T1000 (cell line): ENCODE data around the gene SALL1.

Experiments used
- DNase-seq: peaks from one replicate; lab custom pipeline; 2025; ENCODE audit warnings: mixed read lengths; lab: John Stamatoyannopoulos, UW

Gene SALL1

DNA sequence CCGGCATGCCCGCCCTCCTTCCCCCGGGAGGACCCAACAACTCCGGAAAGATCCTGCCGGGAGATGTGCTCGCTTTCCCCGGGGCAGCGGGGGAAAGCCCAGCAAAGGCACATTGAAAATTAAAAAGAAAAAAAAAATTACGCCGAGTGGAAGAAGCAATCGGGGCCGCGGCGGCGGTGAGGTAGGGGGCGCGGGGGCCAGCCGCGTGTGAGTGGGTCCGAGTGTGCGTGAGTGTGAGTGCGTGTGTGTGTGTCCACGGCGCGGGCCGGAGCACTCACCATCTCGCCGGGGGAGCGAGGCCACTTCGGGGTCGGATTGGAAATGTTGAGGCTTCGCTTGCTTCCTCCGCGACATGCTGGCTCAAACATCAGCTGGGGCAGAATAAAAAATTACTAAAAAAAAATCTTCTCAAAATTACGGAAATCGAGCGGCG is at the start of gene SALL1:
SALL1 (minus strand) TSS at position 383 of the 433 bp plus-strand sequence; CDS start at position 354, 29 bp downstream.
- no peak for DNase-seq

DNA sequence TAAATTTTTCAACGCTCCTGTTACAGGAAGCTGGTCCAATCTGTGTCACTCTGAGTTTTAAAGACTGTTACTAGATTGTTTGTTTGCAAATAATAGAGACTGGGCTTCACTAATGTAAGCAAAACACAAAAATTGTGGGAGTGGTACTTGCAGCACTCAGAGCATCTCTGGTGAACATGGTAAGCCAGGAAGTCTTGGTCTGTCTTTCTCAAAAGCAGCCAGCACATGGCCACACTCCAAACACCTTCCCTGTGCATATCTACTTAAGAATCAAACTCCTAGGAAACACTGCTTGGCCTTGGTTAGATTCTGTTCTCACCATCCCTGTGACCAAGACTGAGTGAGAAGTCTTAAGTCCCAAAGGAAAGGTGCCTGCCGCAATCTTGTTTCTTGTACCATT is 49.7 kb upstream of the SALL1 start:
- no peak for DNase-seq

DNA sequence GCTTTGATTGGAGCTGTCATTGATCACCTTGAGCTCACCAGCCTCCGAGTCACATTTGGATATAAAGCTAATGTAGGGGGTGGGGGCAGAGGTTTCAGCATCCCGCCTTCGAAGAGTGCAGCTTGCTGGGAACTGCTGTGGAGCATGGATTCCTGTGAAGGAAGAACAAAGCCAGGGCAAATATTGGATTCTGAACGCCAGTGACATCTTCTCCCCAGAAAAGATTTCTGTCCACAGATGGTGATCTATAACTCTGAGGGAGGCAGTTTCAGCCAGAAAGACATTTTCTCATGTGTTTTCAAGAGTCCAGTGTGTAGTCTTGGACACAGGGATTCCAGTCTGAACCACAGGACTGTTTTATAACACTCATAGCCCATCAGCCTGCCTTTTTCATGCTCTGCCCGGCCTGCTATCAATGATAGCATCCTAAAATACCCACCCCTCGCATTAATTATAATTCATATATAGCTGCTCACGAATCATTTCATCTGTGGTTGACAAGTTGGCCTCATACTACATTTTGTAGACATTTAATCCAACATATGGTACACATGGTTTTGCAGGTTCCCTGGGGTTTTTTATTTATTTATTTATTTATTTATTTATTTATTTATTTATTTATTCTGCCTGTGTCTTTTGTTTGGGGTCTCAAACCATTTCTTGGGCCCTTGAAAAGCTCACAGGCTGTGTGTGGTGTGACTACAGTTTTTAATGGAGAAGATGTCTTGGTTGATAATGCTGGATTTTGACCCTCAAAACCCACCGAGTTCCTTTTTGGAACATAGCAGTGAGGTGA is 47.1 kb upstream of the SALL1 start:
- DNase-seq: no peak

DNA sequence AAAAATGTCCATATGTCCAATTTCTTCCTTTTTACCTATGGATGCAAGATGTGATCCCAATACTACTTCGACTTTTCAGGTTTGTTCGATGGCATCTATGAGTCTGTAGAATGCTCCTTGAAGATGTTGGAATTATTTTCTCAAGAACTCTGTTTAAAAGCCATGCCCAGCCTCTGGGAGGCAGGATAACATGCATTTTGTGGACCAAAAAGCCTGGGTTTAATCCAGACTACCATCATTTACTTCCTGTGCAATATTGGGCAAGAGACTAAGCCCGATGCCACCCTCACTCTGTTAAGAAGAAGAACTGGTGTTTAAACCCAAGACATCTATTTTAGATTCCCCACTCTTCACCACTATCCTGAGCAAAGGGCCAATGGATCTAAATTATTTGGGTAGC is 42.8 kb upstream of the SALL1 start:
- DNase-seq: no peak

DNA sequence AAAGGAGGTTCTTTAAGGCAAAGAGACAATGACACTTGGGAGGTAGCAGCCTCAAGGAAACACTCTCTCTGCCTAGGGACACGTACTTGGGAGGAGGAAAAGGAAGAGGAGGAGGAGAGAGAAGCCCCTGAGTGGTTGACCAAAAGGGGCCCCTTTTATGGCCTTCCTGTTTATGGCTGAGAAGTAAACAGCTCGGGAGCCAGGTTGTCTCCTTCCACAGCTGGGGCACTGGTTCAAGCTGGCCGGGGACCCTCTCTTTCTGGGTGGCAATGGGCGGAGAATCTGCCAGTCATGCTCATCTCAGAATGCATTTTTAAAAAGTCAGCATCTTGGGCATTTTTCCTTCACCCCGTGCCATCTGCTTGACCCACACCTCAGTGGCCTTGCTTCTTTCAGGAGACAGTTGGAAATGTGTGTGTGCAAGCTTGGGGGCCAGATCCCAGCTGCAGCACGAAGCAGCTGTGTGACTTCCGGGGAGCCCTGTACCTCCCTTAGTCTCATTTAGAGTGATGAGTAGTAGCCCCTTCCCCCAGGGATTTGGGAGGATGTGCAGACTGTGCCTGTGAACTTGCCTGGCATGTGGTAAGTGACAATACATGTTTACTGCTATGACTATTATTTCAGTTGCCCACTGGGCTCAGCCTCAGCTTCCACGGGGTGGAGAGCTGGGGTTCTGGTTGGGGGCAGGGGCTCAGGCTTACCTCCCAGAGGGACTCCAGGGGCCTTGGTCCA is 33.8 kb upstream of the SALL1 start:
- DNase-seq: no peak

DNA sequence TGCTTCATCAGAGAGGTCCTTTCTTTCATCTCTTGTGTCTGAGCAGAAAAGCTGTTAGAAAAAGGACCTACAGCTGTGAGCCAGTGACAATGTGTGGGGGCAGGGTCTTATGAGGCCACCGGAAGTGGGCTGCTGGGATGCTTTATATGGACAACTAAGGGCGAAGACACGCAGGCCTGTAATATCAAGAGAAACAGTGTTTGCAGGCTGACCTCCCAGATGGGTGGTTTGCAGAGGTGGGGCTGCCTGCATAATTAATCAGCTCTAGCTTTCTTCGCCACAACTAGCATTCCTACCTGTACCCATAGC is 30.4 kb upstream of the SALL1 start:
- no peak for DNase-seq

DNA sequence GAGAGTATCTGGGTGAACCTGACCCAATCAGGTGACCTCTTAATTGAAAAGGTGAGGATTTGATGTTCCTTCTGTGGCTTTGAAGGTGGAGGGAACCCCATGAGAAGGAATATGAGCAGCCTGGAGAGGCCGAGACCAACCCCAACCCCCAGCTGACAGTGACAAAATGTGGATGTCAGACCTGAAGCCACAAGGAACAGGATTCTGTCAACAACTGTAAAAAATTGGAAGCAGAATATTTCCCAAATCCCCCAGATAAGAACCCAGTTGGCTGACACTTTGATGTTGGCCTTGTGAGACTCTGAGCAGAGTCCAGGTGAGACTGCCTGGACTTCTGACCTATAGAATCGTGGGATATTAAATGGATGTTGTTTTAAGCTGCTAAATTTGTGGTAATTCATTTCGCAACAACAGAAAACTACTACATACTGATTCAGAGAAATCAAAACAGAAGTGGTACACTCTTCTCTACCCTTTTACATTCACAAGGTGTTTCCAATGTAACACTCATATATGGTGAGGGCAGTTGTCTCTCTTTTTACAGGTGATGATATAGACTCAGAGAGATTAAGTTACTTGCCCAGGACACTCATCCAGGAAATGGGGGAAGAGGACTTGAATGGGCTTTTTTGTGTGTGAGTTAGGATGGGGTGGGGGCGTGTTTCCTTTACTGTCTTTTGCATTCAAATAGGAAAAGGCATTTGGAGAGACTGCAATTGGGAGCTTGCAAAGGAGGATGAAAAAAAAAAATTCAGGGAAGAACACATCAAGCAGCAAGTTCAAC is 29.8 kb upstream of the SALL1 start:
- DNase-seq: no peak

DNA sequence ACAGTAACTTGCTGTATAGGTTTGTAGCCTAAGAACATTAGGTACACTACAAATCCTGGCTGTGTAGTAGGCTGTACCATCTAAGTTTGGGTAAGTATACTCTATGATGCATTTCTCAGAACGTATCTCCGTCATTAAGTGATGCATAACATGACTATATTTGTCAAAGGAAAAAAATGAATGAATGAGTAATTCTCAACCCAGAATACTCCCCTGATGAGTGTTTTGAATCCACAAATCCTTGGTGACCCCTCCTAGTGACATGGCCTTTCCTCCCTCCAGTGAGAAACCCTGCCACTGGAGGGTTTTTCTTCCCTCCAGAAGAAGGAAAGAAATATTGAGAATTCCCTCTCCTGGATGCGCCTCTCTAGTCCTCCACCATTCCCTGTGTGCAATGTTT is 24.0 kb upstream of the SALL1 start:
- no peak for DNase-seq

DNA sequence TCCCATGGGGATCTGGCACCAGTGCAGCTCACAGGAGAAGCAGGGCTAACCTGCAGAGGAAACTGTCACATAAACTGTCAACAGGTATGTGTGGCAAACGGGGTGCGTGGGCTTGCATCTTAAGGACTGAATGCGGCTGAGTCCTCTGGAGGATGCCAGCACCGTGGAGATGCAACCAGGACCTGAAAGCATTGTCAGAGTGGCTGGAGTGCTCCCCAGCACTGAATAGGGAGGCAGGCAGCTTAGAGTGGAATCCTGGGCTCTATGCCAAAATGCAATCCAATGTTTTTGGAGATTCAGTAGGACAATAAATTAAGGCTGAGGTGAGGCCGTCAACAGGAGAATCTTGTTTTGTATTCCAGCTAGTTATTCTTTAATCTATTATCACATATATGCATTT is 21.3 kb upstream of the SALL1 start:
- no peak for DNase-seq

DNA sequence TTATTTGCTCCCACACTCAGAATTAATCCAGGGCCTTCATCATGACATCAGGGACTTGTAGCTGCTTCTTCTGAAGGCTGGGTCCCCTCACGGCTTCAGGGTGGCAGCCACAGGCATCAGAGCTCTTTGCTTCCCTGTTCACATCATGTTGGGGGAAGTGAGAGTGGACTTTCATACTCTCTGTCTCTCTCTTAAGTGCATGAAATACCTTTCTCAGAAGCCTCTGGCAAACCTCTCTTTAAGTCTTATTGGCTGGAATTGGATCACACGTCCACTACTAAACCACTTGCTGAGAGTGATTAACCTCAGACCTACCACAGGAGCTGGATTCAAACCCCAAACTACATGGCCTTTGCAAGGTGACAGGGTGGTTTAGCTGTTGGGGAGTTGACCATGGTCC is 17.7 kb upstream of the SALL1 start:
- DNase-seq: no peak

DNA sequence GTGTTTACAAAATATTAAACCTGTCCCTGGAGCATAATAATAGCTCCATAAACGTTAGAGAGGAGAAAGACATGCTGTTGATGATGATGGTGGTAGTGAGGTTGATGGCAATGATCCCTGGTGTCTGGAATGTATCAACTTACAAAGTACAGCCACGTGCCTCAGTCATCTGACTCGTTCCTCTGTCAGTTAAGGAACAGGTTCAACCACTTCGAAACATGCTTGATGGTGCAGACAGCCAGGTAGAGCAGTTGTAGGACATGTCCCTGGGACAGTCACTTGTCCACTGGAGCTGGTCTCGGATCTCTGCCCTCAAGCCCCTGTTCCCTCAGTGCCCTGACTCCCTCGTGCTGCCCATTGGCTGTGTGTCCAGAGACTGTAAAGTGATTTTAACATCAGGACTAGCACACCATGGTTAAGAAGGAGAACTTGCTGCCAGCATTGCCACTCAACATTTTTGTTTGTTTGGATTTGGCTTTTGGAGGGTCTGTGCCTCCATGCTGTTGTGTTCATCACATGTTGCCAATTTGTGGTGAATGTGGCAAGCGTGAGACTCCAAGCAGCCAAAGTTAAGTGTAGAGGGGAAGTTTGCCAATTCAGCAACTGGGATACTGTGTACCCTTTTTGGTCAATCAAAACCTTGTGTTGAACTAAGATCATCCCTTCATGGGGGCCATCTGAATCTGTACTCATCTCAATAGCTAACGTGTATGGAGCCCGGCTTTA is 16.3 kb upstream of the SALL1 start:
- DNase-seq: no peak

DNA sequence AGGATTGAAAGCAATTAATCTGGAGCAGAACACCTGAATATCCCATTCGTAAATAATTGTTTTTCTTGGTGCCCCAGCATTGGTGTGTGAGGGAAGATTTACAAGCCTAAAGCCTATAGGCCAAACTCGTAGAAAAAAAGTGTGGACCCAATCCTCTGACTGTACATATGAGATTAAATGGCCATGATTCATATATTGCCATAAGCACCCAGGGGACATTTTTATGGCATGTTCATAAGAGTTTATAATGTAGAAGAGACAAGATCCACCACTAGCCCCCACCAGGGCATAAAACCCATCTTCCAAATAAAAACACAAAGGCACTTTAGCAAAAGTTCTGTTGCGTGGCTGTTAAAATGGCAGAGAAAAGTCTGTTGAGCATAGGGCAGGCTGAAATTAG is 15.5 kb upstream of the SALL1 start:
- no peak for DNase-seq

DNA sequence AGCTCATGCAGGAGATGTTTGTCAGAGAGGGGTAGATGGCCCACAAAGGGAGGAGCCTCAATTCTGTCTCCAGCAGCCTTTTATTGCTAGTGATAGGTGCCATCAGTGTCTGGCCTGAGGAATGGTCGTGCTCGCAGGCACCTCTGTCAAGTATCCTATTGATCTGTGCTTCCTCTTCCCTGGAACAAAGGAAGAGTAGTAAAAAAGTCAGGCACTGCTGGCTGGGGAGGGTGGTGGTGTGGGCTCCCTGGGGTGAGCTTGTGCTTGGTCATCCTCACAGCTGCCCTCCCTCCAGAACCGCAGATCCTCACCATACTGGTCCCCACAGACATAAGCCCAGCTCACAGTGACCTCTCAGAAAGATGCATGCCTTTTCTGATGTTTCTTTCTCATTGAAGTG is 15.0 kb upstream of the SALL1 start:
- no peak for DNase-seq

DNA sequence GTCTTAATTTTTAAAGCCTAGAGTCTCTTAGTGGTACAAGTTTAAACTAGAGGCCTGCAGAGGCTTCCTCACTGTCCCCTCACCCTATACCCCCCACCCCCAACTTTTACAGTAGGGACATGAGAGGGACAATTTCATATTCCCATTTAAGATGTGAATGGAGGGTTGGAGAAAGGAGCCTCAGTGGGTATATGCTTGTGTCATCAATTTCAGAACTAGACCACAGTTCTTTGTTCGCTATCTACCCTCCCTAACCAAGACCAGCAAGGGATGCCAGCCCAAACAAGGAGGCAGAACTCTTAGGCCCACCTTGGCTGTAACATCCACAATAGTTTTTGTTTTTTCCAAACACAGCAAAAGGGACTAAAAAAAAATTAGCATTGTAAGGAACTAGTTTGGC is 14.0 kb upstream of the SALL1 start:
- DNase-seq: no peak

DNA sequence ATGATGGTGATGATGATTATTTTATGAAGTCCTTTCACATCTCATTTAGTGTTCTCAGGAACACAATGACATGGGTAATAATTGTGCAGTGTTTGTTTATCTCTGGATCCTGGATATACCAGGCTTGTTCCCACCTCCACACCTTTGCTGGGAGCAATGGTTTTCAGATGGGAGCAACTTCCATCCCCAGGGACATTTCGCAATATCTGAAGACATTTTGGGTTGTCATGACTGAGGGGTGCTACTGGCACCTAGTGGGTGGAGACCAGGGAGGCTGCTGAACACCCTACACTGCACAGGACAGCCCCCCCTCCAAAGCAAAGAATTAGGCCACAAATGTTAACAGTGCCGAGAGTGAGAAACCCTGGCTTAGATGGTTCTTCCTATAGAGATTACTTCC is 13.5 kb upstream of the SALL1 start:
- DNase-seq: no peak

DNA sequence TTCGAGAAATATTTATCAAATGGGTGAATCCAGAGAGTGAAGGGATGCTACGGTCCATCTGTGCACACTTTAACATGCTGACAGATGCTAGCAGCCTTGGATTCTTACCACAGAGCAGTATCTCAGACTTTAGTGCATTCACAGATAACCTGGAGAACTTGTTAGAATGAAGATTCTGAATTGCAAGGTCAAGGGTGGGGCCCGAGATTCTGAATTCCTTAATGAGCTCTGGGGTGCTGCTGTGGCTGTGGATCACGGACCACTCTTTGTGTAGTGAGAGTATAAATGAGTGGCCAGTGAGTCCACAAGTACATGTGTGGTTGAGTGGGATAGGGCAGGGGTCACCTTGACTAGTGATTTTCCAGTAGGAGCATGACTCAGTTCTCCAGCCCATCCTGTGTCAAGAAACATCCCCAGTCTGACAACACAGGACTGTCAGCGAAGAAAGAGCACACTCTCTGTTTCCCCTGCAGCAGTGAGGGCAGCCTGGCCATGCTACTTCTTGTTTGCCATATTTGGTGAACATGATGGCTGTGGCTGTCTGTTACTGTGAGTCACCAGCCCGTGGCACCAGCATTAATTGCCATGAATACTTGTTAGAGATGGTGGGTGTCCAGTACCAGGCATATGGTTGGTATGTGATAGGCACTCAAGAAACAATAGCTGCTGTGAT is 13.0 kb upstream of the SALL1 start:
- no peak for DNase-seq

DNA sequence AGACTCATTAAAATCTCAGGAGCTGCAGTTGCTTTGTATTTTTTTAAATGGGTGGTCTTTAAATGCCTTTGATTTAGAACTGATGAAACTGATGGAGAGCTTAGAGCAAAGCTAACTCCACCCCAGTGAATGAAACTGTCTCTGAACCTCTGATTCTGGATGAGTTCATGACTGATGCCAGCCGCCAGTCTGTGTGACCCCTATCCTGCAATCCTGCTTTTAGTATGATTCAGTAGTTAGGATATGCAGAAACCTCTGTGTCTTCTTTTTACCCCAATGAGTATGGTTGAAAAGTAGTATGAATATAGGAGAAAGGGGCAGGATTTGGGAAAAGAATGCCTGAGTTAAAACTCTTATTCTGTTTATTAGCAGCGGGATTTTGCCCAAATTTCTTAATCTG is 12.3 kb upstream of the SALL1 start:
- no peak for DNase-seq

DNA sequence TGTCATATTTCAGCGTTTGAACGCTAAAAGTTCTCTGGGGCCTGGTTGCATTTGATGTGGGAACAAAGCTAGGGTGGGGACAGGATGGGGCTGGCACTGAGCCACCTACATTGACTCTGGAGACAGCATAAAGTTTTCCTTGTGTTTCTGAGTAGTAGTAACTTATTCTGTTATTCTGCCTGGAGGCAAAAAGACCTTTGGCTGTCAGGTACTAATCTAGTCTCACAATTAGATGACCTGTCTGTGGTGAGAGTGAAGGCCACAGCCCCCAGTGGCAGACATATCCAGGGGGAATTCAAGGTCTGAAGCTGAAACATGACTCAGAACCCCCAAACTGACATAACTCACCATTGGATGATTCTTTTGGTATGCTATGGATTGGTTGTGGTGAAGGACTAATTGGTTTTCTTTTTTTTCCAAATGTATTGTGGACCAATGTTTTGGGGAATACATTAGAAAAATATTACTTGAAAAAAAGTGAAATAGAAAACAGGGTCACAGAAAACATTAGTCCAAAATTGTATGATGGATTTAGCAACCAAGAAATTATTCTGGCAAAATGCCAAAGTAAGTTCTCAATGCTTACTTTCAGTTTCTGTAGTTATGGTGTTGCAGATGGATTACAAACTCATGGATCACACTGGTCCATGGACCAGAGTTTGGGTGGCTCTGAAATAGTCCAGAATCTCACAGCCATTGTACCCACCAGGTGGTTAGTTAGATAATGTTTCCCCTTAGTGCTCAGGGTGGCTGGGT is 10.5 kb upstream of the SALL1 start:
- DNase-seq: no peak

DNA sequence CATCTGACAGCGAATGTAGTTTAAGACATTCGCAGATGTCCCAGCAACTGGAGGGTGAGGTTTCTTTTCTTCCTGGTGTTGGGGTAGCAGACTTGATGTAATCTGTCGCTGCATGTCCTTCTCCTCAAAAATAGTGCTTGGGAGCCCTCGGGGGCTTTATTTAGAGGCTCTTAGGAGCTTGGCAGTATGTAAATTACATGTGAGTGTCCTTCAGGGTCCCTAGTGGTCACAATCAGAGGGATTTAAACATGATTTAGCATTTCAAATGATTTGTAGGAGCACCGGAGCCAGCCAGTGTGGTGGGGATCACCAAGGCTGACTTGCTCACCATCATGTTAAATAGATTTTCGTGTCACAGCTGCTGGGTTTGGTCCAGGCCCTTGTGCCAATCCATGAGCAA is 8.8 kb upstream of the SALL1 start:
- DNase-seq: no peak

DNA sequence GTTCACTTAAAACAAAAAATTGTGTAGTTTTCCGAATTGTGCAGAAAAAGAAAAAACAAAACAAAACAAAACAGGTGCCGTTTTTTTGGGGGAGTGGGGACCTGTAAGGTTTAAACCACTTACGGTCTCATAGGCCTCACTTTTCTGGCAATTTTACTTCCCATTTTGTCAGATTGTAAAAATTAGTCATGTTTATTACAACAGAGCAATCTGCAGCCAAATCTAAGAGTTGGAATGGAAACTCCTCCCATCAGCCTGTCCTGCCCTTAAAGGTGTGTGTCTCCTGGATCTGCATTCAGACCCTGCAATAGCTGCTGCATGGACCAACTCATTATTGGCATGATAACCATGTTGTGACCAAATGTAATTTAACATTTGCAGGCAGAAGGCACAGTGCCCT is 8.2 kb upstream of the SALL1 start:
- no peak for DNase-seq

DNA sequence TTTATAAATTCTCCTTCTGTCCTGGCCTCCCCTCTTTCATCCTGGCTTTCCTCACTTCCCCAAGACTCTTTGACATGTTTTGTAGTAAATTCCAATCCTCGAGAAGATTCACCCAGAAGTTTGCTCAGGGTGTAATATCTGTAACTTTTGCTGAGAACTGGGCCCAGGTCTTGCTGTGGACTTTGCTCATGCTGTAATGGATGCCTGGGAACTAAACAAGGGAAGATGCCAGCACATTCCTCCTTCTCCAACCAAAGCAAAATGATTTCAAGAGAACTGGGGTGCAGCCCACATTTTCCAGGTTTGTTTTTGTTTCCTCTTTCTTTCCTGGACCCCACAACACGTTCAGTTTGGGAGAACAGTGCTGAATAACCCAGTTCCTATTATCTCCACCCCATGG is 6.6 kb upstream of the SALL1 start:
- no peak for DNase-seq
